ENCODE data around the gene KLK10.

Gene KLK10

DNA sequence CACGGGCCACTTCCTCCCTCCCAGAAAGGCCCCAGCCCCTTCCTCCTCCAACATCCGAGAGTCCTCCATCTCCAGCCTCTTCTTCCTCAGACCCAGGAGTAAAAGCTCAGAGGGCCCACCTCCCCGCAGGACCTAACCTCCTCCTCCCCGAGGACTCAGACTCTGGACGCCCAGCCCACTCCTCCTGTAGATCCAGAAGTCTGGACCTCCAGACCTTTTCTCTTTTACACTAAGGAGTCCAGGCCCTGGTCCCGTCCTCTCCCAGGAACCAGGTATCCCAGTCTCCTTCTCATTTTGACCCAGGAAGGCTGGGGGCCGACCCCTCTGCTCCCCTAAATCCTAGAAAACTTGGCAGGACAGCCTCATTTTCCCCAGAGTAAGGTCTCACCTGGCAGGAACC lies 16.2 kb downstream of the KLK10 start:
- no peak for DNase-seq (ENCODE audit: low read depth)
- no peak overlapping the region for H3K4me3 ChIP-seq (ENCODE audit: low read length)
- TF ChIP-seq, protein P1, sequence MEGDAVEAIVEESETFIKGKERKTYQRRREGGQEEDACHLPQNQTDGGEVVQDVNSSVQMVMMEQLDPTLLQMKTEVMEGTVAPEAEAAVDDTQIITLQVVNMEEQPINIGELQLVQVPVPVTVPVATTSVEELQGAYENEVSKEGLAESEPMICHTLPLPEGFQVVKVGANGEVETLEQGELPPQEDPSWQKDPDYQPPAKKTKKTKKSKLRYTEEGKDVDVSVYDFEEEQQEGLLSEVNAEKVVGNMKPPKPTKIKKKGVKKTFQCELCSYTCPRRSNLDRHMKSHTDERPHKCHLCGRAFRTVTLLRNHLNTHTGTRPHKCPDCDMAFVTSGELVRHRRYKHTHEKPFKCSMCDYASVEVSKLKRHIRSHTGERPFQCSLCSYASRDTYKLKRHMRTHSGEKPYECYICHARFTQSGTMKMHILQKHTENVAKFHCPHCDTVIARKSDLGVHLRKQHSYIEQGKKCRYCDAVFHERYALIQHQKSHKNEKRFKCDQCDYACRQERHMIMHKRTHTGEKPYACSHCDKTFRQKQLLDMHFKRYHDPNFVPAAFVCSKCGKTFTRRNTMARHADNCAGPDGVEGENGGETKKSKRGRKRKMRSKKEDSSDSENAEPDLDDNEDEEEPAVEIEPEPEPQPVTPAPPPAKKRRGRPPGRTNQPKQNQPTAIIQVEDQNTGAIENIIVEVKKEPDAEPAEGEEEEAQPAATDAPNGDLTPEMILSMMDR (conservative IDR thresholded peaks at IDR 0.05; ENCODE audit: low read length): no peak

DNA sequence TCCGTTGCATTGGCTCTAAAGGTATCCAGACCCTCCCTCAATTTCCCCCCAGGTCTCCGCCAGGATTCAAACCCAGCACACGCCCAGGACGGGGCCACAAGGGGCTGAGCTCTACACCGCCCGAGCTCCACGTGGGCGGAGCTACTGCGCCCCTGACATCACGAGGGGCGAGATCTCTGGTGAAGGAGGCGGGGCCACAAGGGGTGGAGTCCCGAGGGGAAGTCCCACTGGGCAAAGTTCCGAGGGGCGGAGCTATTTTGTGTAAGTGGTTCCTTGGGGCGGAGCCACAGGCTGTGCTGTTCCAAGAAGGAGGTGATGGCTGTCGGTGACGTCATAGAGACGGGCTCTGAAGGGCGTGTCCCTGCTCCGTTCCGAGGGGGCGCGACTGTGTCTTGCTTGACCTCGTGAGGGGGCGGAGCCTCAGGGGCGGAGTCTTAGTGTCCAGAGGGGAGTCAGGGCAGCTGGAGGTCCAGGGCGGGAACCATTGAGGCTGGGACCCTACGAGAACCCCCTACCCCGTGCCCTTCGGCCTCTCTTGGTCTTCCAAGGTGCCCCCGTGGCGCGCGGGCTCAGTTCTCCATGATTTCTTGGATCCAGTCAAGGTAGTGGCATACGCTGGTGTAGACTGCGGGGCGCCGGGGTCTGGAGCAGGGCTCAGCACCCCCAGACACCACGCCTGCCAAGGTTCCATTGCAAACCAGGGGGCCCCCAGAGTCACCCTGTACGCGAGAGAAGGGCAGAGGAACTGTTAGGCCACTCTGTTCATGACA lies 16.8 kb downstream of the KLK10 start:
- TF ChIP-seq, protein P1 (conservative IDR thresholded peaks at IDR 0.05; ENCODE audit: low read length): no peak
- DNase-seq (ENCODE audit: low read depth): no peak
- H3K4me3 ChIP-seq (ENCODE audit: low read length): no peak overlapping the region

DNA sequence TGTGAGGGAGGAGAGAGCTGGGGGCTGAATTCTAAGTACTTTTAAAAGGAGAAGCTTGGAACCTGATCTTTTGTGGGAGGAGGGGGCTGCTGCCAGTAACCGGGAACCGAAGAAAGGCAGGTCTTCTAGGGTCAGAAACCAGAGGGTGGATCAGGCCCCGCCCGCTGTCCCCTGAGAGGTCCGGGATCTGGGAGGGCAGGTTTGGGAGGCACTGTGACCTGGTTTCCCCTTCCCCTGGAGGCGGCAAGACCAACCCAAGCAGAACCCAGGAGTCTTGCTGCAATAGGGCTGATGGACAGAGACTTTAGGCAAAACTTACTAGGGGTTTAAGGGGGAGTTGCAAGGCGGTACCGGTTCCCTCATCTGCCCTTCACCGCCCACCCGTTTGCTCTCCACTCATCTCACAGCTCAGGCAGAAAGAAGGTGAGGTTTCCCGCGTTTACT lies 17.4 kb downstream of the KLK10 start:
- no peak overlapping the region for H3K4me3 ChIP-seq (ENCODE audit: low read length)
- DNase-seq (ENCODE audit: low read depth): no peak
- TF ChIP-seq, protein P1 (conservative IDR thresholded peaks at IDR 0.05; ENCODE audit: low read length): no peak

DNA sequence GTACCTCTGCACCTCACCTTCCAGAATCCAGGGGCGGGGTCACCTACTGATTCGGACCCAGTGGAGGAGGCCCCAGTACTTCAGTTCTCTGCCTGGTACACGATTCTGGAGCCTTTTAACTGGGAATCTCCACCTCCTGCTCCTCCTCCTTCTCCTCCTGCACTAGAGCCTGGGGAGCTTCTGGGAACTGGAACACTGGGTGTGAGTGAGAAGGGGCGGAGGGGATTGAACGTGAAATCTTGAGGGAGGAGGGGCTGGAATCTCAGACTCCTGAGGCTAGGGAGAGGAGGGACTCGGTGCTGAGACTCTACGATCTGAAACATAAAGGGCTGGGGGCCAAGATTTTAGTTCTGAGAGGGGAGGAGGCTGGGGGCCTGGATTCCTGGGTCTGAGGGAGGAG lies 18.0 kb downstream of the KLK10 start, which contains the start of gene KLK8:
TSS of gene KLK8 (minus strand) at position 90 of the 400 bp plus-strand sequence. CDS start 437 bp downstream, outside the sequence.
- DNase-seq (ENCODE audit: low read depth): no peak
- H3K4me3 ChIP-seq (ENCODE audit: low read length): no peak within 1 kb of the TSS
- TF ChIP-seq, protein P1 (conservative IDR thresholded peaks at IDR 0.05; ENCODE audit: low read length): no peak

DNA sequence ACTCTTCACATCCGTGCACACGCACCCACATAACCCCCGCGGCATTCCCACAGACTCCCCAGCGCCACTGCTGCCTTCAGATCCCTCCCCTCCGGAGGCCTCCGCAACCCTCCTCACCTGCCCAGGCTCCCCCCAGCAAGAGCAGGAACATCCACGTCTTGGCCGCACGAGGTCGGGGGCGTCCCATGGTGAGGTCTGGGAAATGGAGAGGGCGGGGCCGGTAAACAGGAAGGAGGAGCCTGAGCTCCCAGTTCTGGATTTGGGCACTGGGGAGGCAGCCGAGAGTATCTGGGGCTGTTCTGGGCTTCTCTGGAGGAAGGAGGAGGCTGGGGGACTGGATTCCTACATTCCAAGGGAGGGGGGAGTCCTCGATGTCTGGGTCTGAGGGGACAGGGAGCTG lies 18.5 kb downstream of the KLK10 start:
- no peak for DNase-seq (ENCODE audit: low read depth)
- TF ChIP-seq, protein P1 (conservative IDR thresholded peaks at IDR 0.05; ENCODE audit: low read length): no peak
- H3K4me3 ChIP-seq (ENCODE audit: low read length): no peak overlapping the region

DNA sequence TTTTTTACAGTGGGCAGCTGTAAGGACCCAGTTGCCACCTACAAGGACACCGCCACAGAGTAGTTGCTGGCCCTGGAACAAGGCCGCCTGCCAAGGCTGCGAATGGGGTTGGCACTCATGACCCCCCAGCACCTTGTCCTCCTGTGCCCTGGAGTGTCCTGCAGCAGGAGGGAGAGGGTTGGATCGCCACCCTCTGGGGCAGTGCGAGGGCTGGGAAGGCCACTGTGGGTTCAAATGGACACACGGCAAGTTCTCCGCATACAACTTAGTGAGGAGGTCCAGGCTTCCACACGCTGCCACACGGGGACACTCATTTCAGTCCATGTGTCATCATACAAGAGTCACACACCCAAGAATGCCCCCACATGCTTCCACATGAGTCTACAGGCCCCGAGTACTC lies 19.1 kb downstream of the KLK10 start:
- TF ChIP-seq, protein P1 (conservative IDR thresholded peaks at IDR 0.05; ENCODE audit: low read length): no peak
- DNase-seq (ENCODE audit: low read depth): no peak
- no peak overlapping the region for H3K4me3 ChIP-seq (ENCODE audit: low read length)

DNA sequence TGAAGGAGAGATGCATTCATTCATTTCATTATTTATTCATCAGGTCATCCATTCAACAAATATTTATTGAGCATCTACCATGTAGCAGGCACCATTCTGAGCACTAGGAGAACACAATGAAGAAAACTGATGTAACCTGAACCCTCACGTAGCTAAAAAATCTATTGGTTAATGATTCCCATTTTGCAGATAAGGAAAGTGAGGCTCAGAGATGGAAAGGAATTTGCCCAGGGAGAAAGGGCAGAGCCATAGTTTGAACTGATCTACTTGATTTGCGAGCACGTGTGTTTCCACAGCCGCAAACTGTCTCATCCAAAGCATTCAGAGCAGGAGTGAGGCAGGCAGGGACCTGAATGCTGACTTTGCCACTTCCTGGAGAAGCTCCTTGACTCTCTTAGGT lies 20.8 kb downstream of the KLK10 start:
- TF ChIP-seq, protein P1 (conservative IDR thresholded peaks at IDR 0.05; ENCODE audit: low read length): no peak
- DNase-seq (ENCODE audit: low read depth): no peak
- no peak overlapping the region for H3K4me3 ChIP-seq (ENCODE audit: low read length)
